ENCODE data around the gene OGDHL.

GRCh38 chr10:49741108-49741995 is 20.8 kb downstream of the OGDHL start:
- TF ChIP-seq, protein P1, sequence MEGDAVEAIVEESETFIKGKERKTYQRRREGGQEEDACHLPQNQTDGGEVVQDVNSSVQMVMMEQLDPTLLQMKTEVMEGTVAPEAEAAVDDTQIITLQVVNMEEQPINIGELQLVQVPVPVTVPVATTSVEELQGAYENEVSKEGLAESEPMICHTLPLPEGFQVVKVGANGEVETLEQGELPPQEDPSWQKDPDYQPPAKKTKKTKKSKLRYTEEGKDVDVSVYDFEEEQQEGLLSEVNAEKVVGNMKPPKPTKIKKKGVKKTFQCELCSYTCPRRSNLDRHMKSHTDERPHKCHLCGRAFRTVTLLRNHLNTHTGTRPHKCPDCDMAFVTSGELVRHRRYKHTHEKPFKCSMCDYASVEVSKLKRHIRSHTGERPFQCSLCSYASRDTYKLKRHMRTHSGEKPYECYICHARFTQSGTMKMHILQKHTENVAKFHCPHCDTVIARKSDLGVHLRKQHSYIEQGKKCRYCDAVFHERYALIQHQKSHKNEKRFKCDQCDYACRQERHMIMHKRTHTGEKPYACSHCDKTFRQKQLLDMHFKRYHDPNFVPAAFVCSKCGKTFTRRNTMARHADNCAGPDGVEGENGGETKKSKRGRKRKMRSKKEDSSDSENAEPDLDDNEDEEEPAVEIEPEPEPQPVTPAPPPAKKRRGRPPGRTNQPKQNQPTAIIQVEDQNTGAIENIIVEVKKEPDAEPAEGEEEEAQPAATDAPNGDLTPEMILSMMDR (IDR thresholded peaks at IDR 0.05): no peak
- TF ChIP-seq SIN3A (IDR thresholded peaks at IDR 0.05; ENCODE audit: borderline replicate concordance, insufficient read depth, low read depth, low read length) (no peak), POLR2AphosphoS5 (IDR thresholded peaks at IDR 0.05; ENCODE audit: low read depth, low read length) (no peak)
- TF ChIP-seq, protein P2, sequence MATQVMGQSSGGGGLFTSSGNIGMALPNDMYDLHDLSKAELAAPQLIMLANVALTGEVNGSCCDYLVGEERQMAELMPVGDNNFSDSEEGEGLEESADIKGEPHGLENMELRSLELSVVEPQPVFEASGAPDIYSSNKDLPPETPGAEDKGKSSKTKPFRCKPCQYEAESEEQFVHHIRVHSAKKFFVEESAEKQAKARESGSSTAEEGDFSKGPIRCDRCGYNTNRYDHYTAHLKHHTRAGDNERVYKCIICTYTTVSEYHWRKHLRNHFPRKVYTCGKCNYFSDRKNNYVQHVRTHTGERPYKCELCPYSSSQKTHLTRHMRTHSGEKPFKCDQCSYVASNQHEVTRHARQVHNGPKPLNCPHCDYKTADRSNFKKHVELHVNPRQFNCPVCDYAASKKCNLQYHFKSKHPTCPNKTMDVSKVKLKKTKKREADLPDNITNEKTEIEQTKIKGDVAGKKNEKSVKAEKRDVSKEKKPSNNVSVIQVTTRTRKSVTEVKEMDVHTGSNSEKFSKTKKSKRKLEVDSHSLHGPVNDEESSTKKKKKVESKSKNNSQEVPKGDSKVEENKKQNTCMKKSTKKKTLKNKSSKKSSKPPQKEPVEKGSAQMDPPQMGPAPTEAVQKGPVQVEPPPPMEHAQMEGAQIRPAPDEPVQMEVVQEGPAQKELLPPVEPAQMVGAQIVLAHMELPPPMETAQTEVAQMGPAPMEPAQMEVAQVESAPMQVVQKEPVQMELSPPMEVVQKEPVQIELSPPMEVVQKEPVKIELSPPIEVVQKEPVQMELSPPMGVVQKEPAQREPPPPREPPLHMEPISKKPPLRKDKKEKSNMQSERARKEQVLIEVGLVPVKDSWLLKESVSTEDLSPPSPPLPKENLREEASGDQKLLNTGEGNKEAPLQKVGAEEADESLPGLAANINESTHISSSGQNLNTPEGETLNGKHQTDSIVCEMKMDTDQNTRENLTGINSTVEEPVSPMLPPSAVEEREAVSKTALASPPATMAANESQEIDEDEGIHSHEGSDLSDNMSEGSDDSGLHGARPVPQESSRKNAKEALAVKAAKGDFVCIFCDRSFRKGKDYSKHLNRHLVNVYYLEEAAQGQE (IDR thresholded peaks at IDR 0.05; ENCODE audit: insufficient read depth in 1 of 2, low read depth in 2 of 2, low read length in 1 of 2): no peak
